H9 (cell line): ENCODE results near the gene FNDC3B. TPM values are rescaled to one million over a fixed set of nuclear protein-coding genes. Genes with fewer than 3 reads are reported as not detected.

ENCODE experiments used
- DNase-seq: peaks from one replicate; pipeline ENCODE4 v3.0.0-alpha.2; 2017
- H2AFZ ChIP-seq: one replicate; pipeline ENCODE4 v1.6.1; 2013; ENCODE audit warnings: mild to moderate bottlenecking, low read length, control low read depth, moderate library complexity
- H2AK5ac ChIP-seq: 2 replicates; pipeline ENCODE4 v1.6.1; 2013; ENCODE audit warnings: low read length, control low read depth, mixed read lengths; ENCODE audit not compliant: insufficient read length
- H2BK120ac ChIP-seq: one replicate; pipeline ENCODE4 v1.6.1; 2013; ENCODE audit warnings: low read depth, mild to moderate bottlenecking, low read length, control low read depth, inconsistent platforms; ENCODE audit not compliant: poor library complexity, severe bottlenecking
- H2BK12ac ChIP-seq: 2 replicates; pipeline ENCODE4 v1.6.1; 2013; ENCODE audit warnings: low read length, control low read depth, mixed read lengths, low read depth; ENCODE audit not compliant: insufficient read length
- H2BK15ac ChIP-seq: 2 replicates; pipeline ENCODE4 v1.6.1; 2013; ENCODE audit warnings: low read depth, low read length, control low read depth
- H2BK20ac ChIP-seq: one replicate; pipeline ENCODE4 v1.6.1; 2013; ENCODE audit warnings: low read depth, mild to moderate bottlenecking, low read length, control low read depth, inconsistent platforms; ENCODE audit not compliant: poor library complexity, severe bottlenecking
- H2BK5ac ChIP-seq: 2 replicates; pipeline ENCODE4 v1.6.1; 2013; ENCODE audit warnings: low read length, control low read depth, mixed read lengths; ENCODE audit not compliant: insufficient read length
- H3K14ac ChIP-seq: 2 replicates; pipeline ENCODE4 v1.6.1; 2013; ENCODE audit warnings: low read length, control low read depth; ENCODE audit not compliant: insufficient read depth
- H3K18ac ChIP-seq: 2 replicates; pipeline ENCODE4 v1.6.1; 2013; ENCODE audit warnings: low read depth, mild to moderate bottlenecking, mixed read lengths, low read length, control low read depth; ENCODE audit not compliant: insufficient read length
- H3K23ac ChIP-seq: 2 replicates; pipeline ENCODE4 v1.6.1; 2013; ENCODE audit warnings: low read length, control low read depth, mixed read lengths, low read depth; ENCODE audit not compliant: insufficient read length
- H3K23me2 ChIP-seq: 2 replicates; pipeline ENCODE4 v1.6.1; 2013; ENCODE audit warnings: low read depth, mild to moderate bottlenecking, mixed read lengths, low read length, control low read depth; ENCODE audit not compliant: insufficient read length, poor library complexity, severe bottlenecking
- H3K27ac ChIP-seq: 2 replicates; pipeline ENCODE4 v1.5.1; 2013; ENCODE audit warnings: low read length, control low read depth, mixed read lengths, low read depth; ENCODE audit not compliant: insufficient read length
- H3K27me3 ChIP-seq: 2 replicates; pipeline ENCODE4 v1.6.1; 2013; ENCODE audit warnings: low read length, control low read depth, inconsistent platforms; ENCODE audit not compliant: insufficient read depth
- H3K4ac ChIP-seq: 2 replicates; pipeline ENCODE4 v1.6.1; 2013; ENCODE audit warnings: low read depth, mild to moderate bottlenecking, control low read depth, inconsistent platforms, low read length, moderate library complexity
- H3K4me1 ChIP-seq: 2 replicates; pipeline ENCODE4 v1.6.1; 2013; ENCODE audit warnings: low read length, control low read depth, inconsistent platforms; ENCODE audit not compliant: insufficient read depth
- H3K4me2 ChIP-seq: 2 replicates; pipeline ENCODE4 v1.6.1; 2013; ENCODE audit warnings: low read length, control low read depth, mixed read lengths; ENCODE audit not compliant: insufficient read length, insufficient read depth
- H3K56ac ChIP-seq: 2 replicates; pipeline ENCODE4 v1.6.1; 2013; ENCODE audit warnings: low read depth, mild to moderate bottlenecking, mixed read lengths, low read length, control low read depth; ENCODE audit not compliant: insufficient read length
- H3K79me1 ChIP-seq: 2 replicates; pipeline ENCODE4 v1.6.1; 2013; ENCODE audit warnings: low read depth, mild to moderate bottlenecking, moderate library complexity, low read length, control low read depth, inconsistent platforms; ENCODE audit not compliant: insufficient read depth, poor library complexity, severe bottlenecking
- H3K79me2 ChIP-seq: 2 replicates; pipeline ENCODE4 v1.6.1; 2013; ENCODE audit warnings: low read length, control low read depth, inconsistent platforms; ENCODE audit not compliant: insufficient read depth
- H3K9ac ChIP-seq: 2 replicates; pipeline ENCODE4 v1.6.1; 2013; ENCODE audit warnings: low read length, control low read depth, mixed read lengths; ENCODE audit not compliant: insufficient read length; ENCODE audit errors: extremely low read depth
- H3K9me3 ChIP-seq: one replicate; pipeline ENCODE4 v1.6.1; 2013; ENCODE audit warnings: low read depth, low read length, inconsistent platforms; ENCODE audit not compliant: control insufficient read depth
- H3T11ph ChIP-seq: one replicate; pipeline ENCODE4 v1.6.1; 2013; ENCODE audit warnings: mild to moderate bottlenecking, low read length, control low read depth, inconsistent platforms
- H4K20me1 ChIP-seq: one replicate; pipeline ENCODE4 v1.6.1; 2013; ENCODE audit not compliant: control insufficient read depth, insufficient read length, insufficient read depth
- H4K5ac ChIP-seq: 2 replicates; pipeline ENCODE4 v1.6.1; 2013; ENCODE audit warnings: low read depth, mild to moderate bottlenecking, mixed read lengths, low read length, control low read depth; ENCODE audit not compliant: insufficient read length
- H4K8ac ChIP-seq: replicated peaks from 2 replicates; pipeline ENCODE4 v1.6.1; 2013; ENCODE audit warnings: low read length, control low read depth, mixed read lengths, low read depth; ENCODE audit not compliant: insufficient read length
- H4K91ac ChIP-seq: 2 replicates; pipeline ENCODE4 v1.6.1; 2013; ENCODE audit warnings: low read depth, mild to moderate bottlenecking, moderate library complexity, mixed read lengths, low read length, control low read depth; ENCODE audit not compliant: insufficient read length
- H3K27ac Mint-ChIP-seq, 3 experiments: 2 replicates in 2 of 3; 3 replicates in 1 of 3; pipeline ENCODE4 v1.8.0; 2020 to 2021; ENCODE audit warnings: mixed read lengths in 3 of 3, mild to moderate bottlenecking in 1 of 3, moderate library complexity in 1 of 3
- H3K27me3 Mint-ChIP-seq: 2 replicates; pipeline ENCODE4 v1.8.0; 2021; ENCODE audit warnings: low read depth, mild to moderate bottlenecking, moderate library complexity, mixed read lengths
- H3K36me3 Mint-ChIP-seq, 3 experiments: 2 replicates in 2 of 3; 3 replicates in 1 of 3; pipeline ENCODE4 v1.8.0; 2020 to 2021; ENCODE audit warnings: low read depth in 3 of 3, mixed read lengths in 3 of 3; ENCODE audit not compliant: insufficient read depth in 1 of 3
- H3K4me1 Mint-ChIP-seq, 2 experiments: 2 replicates each; pipeline ENCODE4 v1.8.0; 2020; ENCODE audit warnings: mixed read lengths in 2 of 2
- H3K4me3 Mint-ChIP-seq, 2 experiments: 2 replicates in 1 of 2; 3 replicates in 1 of 2; pipeline ENCODE4 v1.8.0; 2020 to 2021; ENCODE audit warnings: mild to moderate bottlenecking in 2 of 2, mixed read lengths in 2 of 2, moderate library complexity in 1 of 2
- H3K9me3 Mint-ChIP-seq, 2 experiments: 2 replicates in 1 of 2; 3 replicates in 1 of 2; pipeline ENCODE4 v1.8.0; 2020; ENCODE audit warnings: mild to moderate bottlenecking in 2 of 2, mixed read lengths in 2 of 2, moderate library complexity in 1 of 2
- CTCF ChIP-seq: fragments of 200-600 bp; sonication (generic); conservative IDR thresholded peaks from 3 replicates; pipeline ENCODE4 v1.8.0; 2021; ENCODE audit warnings: antibody characterized with exemption, mild to moderate bottlenecking
- WGBS: extraction: QIAGEN DNeasy Blood & Tissue Kit; methylation state at CpG from one replicate; pipeline ENCODE4 v1.1.7; 2013; ENCODE audit warnings: missing lambda C conversion rate, low lambda C conversion rate, mixed read lengths; ENCODE audit not compliant: insufficient read length; ENCODE audit errors: extremely low coverage; 5-methylcytosine and 5-hydroxymethylcytosine counted together
- total RNA-seq: library from RNA; stranded (reverse); gene quantifications from 2 replicates; pipeline ENCODE4 v1.2.1, GENCODE V29; 2021

FNDC3B gene
- total RNA-seq, 1 experiment from 2014 or later: 43.8 TPM

GRCh38 chr3:172144601-172145000 is 105.2 kb downstream of the FNDC3B start:
- no peak overlapping the region for H3K4me3 Mint-ChIP-seq
- H3K23me2 ChIP-seq: no peaks in the 10 kb centered on the region
- no peak overlapping the region for H3K14ac ChIP-seq
- no peaks in the 10 kb centered on the region for H3K27me3 ChIP-seq
- no peak overlapping the region for H2AK5ac ChIP-seq
- peaks cover 67 to 72% of the 10 kb centered on the region in 2 experiments for H3K4me1 Mint-ChIP-seq
- H3K4ac ChIP-seq: no peak overlapping the region
- no CpG with 5 or more reads among the region's 1 CpG for WGBS
- no peak overlapping the region for H3T11ph ChIP-seq
- no peak overlapping the region for H2BK20ac ChIP-seq
- H4K5ac ChIP-seq: no peak overlapping the region
- no peak overlapping the region for H2AFZ ChIP-seq
- H4K8ac ChIP-seq: no peak overlapping the region
- no peak overlapping the region; a peak in 1 of 7 replicates for H3K27ac Mint-ChIP-seq
- H3K79me1 ChIP-seq: peaks cover 3% of the 10 kb centered on the region
- H2BK12ac ChIP-seq: no peak overlapping the region
- peaks cover 5% of the 10 kb centered on the region; the same call in 1 of the 2 replicates for H3K79me2 ChIP-seq
- no peak for TF ChIP-seq CTCF
- no peak overlapping the region for H3K56ac ChIP-seq
- H3K18ac ChIP-seq: no peak overlapping the region
- no peaks in the 10 kb centered on the region for H3K9me3 ChIP-seq
- no peak overlapping the region for H4K91ac ChIP-seq
- DNase-seq: no peak
- H3K4me2 ChIP-seq: no peak overlapping the region
- H3K9me3 Mint-ChIP-seq: no peaks in the 10 kb centered on the region
- H3K23ac ChIP-seq: no peak overlapping the region
- peaks cover 0 to 7% (median 3%) of the 10 kb centered on the region in 3 experiments; a peak in 4 of 7 replicates for H3K36me3 Mint-ChIP-seq
- H2BK5ac ChIP-seq: no peak overlapping the region
- H2BK120ac ChIP-seq: no peak overlapping the region
- H3K27me3 Mint-ChIP-seq: no peaks in the 10 kb centered on the region
- H3K27ac ChIP-seq: no peak overlapping the region
- peaks cover 26% of the 10 kb centered on the region for H3K4me1 ChIP-seq
- H4K20me1 ChIP-seq: no peaks in the 10 kb centered on the region
- no peak overlapping the region for H2BK15ac ChIP-seq
- H3K9ac ChIP-seq: no peak overlapping the region
